Adipose tissue (tissue), 3 donors: Measurements from ENCODE around the gene PXDN. TPM values are rescaled to one million over a fixed set of nuclear protein-coding genes. Genes with fewer than 3 reads are reported as not detected.

Source experiments
- H3K27ac ChIP-seq: one replicate; pipeline ENCODE4 v1.5.1; 2013; ENCODE audit warnings: low read depth, low read length
- WGBS, 3 donors: extraction: QIAGEN DNeasy Blood & Tissue Kit; methylation state at CpG; one replicate each; pipeline ENCODE4 v1.1.7; 2013; 5-methylcytosine and 5-hydroxymethylcytosine counted together
- polyA plus RNA-seq, 3 donors: library from polyadenylated mRNA; stranded (reverse); fragments of 200-250 nt; gene quantifications; one replicate each; pipeline ENCODE4 v1.2.3, GENCODE V29; 2013
- donor health status: healthy with polysubstance abuse.
- donor health status: Bipolar disorder and iron deficiency.
- donor health status: healthy.

The PXDN gene, protein sequence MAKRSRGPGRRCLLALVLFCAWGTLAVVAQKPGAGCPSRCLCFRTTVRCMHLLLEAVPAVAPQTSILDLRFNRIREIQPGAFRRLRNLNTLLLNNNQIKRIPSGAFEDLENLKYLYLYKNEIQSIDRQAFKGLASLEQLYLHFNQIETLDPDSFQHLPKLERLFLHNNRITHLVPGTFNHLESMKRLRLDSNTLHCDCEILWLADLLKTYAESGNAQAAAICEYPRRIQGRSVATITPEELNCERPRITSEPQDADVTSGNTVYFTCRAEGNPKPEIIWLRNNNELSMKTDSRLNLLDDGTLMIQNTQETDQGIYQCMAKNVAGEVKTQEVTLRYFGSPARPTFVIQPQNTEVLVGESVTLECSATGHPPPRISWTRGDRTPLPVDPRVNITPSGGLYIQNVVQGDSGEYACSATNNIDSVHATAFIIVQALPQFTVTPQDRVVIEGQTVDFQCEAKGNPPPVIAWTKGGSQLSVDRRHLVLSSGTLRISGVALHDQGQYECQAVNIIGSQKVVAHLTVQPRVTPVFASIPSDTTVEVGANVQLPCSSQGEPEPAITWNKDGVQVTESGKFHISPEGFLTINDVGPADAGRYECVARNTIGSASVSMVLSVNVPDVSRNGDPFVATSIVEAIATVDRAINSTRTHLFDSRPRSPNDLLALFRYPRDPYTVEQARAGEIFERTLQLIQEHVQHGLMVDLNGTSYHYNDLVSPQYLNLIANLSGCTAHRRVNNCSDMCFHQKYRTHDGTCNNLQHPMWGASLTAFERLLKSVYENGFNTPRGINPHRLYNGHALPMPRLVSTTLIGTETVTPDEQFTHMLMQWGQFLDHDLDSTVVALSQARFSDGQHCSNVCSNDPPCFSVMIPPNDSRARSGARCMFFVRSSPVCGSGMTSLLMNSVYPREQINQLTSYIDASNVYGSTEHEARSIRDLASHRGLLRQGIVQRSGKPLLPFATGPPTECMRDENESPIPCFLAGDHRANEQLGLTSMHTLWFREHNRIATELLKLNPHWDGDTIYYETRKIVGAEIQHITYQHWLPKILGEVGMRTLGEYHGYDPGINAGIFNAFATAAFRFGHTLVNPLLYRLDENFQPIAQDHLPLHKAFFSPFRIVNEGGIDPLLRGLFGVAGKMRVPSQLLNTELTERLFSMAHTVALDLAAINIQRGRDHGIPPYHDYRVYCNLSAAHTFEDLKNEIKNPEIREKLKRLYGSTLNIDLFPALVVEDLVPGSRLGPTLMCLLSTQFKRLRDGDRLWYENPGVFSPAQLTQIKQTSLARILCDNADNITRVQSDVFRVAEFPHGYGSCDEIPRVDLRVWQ (N-terminal part only)
- 100 to 1,000 TPM in 1 of 3 donors, 10 to 100 TPM in 2; 10.2 to 132 (median 17.7) TPM for polyA plus RNA-seq

DNA sequence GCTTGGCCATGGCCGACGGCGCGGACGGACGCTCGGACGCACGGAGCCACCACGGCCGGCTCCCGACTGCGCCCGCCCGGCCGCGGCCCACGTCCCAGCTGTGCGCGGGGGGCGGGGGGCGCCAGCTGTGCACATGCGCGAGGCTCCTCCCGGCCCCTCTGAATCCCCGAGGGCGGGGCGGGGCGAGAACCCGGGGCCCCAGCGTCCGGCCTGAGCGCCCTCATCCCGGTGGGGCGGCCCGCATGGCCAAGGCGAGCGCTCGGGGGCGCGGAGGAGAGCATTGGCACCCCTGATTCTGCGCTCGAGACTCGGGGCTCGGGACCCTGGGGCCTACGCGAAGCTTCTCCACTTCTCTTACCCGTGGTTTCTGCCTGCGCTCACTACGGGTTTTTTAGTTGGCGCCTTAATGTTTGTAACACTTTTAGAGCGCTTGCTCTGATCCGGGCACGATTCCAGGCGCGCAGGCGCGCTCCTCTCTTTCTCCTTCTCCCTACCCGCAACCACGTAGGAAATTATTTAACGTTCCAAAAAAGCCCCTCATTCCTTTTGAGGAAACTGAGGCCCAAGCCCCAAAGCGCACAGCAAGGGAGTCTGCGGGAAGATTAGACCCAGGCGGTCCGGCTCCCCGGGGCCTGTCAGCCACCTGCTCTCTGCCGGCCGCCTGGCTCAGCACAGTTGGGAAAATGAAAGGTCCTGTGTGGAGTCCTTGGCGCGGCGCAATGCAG, at the start of gene PXDN:
TSS of gene PXDN (minus strand) at position 70 of the 725 bp plus-strand sequence. CDS start at position 10, 60 bp downstream.
- H3K27ac ChIP-seq: peak within 1 kb of the TSS; percentile 75
- WGBS, 3 donors: 1 to 3% (median 1%) methylated on average over 67 to 71 of the region's 71 CpGs

DNA sequence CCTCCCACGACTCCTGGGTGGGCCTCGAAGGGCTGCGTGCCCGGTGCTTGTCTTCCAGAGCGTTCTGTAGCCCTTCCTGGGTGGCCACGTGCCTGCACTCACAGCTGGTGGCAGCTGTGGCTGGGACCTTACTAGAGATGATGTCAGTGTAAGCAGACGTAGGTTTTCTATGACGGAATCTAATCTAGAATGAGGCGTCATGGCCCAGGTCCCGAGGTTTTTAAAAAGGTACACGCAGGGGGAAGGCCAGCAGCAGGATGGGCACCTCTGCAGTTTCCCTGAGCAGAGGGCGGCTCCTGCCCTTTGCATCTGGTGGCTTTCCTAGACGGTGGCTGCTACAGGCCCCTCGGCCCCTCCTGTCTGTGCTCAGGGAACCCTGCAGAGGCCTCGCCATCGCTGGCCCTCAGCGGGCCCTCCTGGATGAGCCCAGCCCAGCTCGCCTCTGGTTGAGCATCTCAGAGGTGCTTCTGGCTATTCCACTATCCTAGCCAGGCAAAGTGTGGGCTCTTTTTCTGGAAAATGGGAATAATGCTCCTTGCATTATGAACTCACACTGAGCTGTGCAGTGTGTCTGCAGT, 49.6 kb upstream of the PXDN start:
- WGBS, 3 donors: 66 to 80% (median 79%) methylated on average over 18 of the region's 18 CpGs

DNA sequence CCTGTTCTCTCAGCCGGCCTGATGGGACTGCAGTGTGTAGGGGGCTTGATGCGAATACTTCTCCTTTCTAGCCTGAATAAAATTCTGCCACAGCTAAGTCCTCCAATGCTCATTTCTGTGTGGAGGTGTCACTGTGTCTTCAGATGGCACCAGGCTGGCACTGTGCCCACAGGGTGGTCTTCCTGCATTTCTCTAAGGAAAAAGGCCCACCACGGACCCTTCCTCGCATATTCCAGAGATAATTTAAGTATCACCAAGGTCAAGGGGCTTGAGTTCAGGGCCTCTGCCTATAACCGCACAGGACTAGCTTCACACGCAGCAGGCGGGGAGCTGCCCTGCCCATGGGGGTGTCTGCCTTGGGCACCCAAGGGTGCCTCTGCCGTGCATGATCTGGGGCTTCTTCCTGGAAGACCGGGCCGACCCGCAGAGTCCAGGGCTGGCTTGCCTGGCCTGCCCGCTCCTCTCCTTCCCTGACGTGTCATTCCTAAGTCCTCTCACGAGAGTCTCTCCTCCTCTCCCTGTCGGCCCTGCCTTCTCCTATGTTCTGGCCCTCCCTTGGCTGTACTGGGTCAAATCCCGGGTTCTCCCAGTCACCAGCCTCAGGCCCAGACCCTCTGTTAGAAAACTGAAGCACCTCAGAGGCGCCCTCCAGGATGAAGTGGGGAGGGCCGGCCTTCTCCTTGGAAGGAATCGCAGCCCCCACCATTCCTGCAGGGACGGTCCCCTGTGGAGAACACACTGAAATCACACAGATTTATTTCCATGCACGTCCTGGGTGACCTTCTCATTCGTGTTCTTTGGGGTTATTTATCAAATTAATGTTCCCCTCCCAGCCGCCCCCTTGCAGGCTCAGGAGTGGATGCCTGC, 48.9 kb upstream of the PXDN start:
- no peak overlapping the region for H3K27ac ChIP-seq
- WGBS, 3 donors: 81 to 89% (median 81%) methylated on average over 23 of the region's 23 CpGs

More for the DNA sequence above, 49.6 kb upstream of the PXDN start:
- H3K27ac ChIP-seq: no peak overlapping the region

DNA sequence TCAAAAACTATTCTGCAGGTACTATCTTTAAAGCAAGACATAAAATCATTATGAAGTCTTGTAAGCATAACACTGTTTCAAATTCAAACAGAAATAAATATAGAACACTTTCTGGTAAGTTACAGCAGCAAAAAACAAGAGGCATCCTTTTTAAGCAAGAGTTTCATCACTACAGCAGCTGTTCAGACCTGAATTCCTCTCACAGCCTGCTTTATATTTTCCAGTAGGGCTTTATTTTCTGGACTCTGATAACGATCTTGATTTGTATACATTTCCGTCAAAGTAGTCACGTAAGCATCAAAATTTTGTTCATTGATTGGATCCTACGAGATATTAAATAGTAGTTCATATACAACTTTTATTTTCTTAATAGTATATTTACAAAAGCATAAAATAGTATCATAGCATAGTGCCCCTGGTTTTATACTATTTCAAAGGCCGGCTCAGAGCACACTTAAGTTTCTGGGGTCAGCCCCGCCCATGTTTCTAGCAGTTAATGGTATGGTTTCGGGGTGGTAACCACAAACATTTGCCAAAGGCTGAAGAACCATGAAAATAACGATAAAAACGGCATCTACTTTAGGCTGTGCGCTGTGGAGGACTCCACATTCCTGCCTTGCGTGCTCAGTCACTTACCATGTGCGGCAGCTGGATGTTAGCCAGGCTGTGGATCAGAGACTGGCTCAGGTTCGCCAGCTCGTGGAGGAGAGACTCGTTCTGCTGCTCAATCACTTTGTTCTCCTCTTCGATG, 47.5 kb upstream of the PXDN start:
- WGBS, 3 donors: 51 to 80% (median 80%) methylated on average over 16 of the region's 16 CpGs

DNA sequence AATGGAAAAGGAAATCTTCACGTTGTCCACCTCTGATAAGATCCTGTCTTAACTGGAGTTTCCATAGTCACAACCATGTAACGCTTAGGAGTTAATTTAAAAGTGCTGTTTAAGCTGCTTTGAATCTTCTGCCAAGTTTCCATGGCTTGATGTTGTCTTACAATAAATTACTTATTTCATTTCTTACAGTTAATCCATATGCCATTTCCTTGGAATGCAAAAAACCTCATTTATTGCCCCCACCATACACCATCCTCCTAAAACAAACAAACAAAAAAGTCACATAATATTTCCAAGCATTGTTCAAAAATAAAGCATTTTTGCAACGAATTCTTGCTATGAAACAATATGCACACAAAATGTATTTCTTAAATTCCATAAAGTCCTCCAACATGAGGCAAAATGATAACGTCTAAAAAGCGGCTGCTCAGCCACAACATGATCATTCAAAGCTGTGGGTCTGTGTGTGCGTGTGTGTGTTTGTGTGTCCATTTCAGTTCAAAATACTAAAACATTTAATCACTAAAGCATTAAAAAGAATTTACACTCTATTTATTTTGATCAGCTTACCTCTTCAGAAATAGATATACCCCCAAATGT, 46.8 kb upstream of the PXDN start:
- WGBS, 3 donors: 63 to 69% (median 69%) methylated on average over 6 of the region's 6 CpGs
- no peak overlapping the region for H3K27ac ChIP-seq

More for the DNA sequence above, 47.5 kb upstream of the PXDN start:
- no peak overlapping the region for H3K27ac ChIP-seq

DNA sequence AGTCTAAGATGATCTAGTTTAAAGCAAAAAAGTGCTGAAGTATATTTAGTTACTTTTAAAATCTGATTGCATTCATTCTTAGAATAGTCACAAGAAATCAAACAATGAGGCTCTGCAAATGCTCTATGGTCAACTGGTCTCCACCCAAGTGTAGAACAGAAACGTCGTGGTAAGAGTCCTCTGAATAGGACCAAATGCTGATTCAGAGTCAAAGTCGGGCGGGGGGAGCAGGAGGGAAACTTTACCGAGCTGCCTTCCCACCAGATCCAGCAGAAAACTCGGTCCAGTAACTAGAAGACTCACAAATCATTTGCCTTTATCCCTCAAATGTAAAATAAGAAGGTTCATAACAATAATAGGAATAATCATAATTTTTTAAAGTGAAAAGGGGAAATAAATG, 46.2 kb upstream of the PXDN start:
- 56 to 67% (median 64%) methylated on average over 6 of the region's 6 CpGs for WGBS, 3 donors
- no peak overlapping the region for H3K27ac ChIP-seq

DNA sequence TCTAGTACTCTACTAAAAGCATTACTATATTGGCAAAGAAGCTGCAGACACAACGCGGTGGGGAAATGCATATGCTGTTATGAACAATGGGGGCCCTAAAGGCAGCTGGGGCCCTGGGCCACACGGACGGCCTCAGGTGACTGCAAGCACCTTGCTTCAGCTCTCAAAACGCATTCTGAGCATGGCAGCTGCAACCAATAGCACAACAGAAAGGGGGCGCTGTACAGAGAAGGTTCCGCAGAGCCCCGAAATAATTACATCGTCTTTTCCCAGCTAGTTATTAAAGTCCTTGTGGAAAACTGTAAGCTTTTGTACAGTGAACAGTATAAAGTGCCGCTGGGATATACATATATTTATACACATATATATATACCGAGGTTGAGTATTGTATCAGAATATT, 45.3 kb upstream of the PXDN start:
- no peak overlapping the region for H3K27ac ChIP-seq
- 87 to 95% (median 92%) methylated on average over 11 of the region's 11 CpGs for WGBS, 3 donors

DNA sequence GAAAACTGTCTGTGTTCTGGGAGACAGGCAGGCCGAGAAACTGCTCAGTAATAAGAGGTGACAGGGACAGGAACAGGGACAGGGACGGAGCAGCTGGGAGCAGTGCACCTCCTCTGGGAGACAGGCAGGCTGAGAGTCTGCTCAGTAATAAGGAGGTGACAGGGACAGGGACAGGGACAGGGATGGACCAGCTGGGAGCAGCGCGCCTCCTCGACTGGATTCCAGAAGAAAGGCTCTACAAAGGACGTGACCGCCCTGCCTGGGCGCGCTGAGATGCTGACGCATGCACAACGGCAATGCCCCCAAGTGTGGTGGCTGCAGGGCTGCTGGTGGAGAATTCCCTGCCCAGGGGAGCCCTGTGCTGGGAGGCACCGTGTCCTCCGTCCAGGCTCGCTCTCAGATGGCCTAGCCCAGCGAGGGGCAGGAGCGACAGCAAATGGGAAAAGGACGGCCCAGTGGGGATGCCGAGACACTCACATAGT, 44.2 kb upstream of the PXDN start:
- no peak overlapping the region for H3K27ac ChIP-seq
- 87 to 95% (median 91%) methylated on average over 17 to 18 of the region's 18 CpGs for WGBS, 3 donors

DNA sequence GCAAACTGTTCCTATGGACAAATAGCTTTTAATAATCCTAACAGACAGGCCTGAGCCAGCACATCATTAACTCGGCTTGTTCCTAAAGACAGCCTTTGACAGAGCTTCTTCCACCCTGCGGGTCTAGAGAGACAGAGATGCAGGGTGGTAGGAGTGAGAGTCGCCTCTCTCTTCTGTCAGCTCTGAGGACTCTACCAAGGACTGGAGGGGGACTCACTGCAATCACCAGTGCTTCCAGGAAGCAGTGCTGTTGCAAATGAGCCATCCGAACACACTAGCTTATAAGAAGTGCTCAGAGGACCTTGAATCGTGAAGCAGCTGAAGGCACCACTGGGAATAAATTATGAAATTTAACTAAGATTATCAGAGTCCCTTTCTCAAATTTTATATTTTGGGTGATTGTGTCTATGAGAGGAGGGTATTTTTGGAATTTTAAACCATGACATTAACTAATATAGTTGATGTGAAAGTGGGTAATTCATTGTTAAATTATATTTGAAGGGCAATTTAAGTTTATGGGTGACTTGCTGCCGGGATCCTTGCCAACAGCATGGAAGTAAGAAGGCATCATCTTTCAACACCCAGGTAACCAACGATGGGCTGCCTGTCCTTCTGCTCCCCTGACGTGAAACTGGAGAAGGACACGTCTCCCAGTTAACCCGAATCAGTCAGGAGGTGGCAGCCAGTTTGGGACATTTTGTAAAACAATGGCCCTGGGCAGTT, 43.6 kb upstream of the PXDN start:
- 74 to 88% (median 84%) methylated on average over 10 of the region's 10 CpGs for WGBS, 3 donors
- H3K27ac ChIP-seq: no peak overlapping the region

DNA sequence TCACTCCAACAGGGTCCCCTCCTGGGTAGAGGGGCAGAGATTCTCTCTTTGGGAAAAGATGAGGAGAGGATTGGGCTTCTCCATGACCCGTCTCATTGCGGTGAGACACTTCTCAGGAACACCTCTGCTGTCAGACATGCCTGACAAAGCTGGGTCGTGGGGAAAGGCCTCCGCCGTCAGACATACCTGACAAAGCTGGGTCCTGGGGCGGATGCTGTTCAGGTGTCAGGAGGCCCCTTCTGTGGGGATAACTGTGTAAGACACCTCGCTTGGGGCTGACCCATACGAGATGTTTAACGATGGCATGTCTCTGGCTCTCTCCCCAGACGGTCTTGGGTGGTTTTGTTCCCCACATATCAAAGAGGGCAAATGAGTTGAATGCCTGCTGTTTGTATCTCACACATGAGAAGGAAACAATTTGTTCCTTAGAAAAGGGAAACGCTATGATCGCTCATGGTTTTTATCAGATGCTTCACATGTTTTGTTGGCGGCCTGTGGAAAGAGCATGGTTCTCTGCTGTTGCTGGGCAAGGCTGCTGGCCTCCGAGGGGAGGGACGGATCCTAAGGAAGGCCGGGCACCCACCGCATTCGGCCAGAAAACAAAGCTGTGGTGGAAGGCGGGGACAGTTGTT, 40.8 kb upstream of the PXDN start:
- WGBS, 3 donors: 79 to 92% (median 92%) methylated on average over 19 of the region's 19 CpGs
- no peak overlapping the region for H3K27ac ChIP-seq

DNA sequence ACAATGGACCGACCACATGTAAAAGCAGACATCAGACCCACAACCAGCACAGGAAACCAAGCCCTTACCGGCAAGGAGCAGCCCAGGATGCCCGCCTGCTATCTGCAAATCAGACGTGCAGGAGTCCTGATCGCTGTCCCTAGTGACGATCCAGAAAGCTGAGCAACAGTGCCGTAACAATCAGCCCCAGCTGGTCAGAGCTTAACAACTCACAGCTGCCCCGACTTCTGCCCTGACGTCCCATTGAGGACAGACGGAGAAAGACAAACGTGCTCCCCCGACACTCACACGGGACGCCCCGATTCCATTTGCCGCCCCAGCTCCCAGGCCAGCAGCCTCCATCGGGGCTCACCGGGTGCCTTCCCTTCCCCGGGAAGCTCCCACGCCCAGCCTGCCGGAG, 39.8 kb upstream of the PXDN start:
- WGBS, 3 donors: 52 to 59% (median 58%) methylated on average over 21 of the region's 21 CpGs
- no peak overlapping the region for H3K27ac ChIP-seq

DNA sequence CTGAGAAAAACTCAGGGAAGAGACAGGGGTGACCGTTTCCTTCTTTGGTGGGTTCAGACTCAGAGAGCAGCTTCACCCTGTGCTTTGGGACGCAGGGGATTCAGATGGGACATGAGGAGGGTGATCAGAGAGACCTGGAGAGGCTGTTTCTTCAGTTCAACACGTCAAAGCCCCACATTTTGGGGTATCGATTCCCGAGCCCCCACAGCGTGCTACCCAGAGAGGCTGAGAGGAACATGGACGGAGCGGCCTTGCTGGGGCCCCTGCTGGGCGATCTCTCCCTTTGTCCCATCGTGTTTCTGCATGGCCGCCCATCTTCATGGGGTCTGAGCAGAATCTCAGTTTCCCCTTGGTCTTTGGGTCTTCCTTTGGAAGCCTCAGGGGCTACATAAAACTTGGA, 38.2 kb upstream of the PXDN start:
- no peak overlapping the region for H3K27ac ChIP-seq
- WGBS, 3 donors: 83 to 92% (median 92%) methylated on average over 11 of the region's 11 CpGs

DNA sequence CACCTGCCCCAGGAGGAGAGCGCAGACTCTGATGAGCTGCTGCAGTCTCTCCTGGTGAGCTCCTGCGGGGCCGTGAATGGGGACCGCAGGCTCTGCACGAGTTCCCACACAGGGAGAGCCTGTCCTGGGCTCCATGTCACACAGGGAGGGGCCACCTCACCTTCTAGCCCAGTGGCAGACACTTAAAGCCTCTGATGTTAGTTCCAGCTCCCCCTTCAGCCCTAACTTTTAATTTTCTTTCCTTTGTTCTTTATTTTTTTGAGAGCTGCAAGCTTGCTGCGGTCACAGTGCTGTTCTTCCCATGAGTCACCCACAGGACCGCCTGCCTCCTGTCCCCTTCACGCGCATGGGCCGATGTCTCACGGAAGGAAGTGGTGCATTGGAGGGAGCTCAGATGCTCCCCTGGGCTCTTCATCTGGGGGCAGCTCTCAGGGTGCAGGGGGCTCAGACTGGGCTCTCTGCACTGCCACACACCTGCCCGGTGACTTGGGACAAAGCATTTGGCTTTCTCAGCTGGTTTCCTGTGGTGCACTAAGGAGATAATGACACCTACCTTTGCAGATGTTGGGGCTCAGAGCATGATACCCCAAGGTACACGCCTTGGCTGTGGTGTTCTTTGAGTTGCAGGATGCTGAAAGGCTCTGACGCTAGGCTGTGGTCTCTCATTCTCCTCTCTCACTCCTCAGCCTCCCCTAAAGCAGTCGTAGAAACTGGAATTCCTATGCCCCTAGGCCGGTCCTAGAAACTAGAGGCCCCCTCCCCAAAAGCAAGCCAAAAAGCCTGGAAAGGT, 37.2 kb upstream of the PXDN start:
- no peak overlapping the region for H3K27ac ChIP-seq
- WGBS, 3 donors: 63 to 84% (median 77%) methylated on average over 16 of the region's 16 CpGs

DNA sequence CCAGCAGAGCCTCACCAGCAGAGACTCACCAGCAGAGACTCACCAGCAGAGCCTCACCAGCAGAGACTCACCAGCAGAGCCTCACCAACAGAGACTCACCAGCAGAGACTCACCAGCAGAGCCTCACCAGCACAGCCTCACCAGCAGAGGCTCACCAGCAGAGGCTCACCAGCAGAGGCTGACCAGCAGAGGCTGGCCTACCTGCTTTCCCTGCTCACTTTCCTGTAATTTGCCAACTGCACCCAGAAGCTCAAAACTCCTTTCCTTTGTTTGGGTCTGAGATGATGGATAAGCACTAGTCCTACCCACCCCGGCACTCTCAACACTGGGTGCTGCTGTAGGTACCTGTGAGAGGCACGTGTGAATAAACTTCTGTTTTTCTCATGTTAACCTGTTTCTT, 36.4 kb upstream of the PXDN start:
- no peak overlapping the region for H3K27ac ChIP-seq
- WGBS, 3 donors: 48 to 83% (median 75%) methylated on average over 2 of the region's 2 CpGs
